HCT116 (cell line): ENCODE results near the gene MAPRE2.

Source experiments
- ATF3 ChIP-seq: IDR thresholded peaks from 2 replicates; pipeline ENCODE4 v1.6.1; 2012
- CEBPB ChIP-seq: IDR thresholded peaks from 2 replicates; pipeline ENCODE4 v1.6.1; 2012; ENCODE audit warnings: low read depth
- CTCF ChIP-seq, 3 experiments: fragments of 200-600 bp in 1 of 3; sonication (generic) in 1 of 3; IDR thresholded peaks in 2 of 3; conservative IDR thresholded peaks in 1 of 3; 2 replicates each; pipeline ENCODE4 v1.5.1; 2012 to 2017; ENCODE audit warnings: low read depth in 2 of 3, low read length in 2 of 3, antibody characterized with exemption in 1 of 3, borderline replicate concordance in 1 of 3, control low read depth in 1 of 3, mild to moderate bottlenecking in 1 of 3, mixed read lengths in 1 of 3, mixed run types in 1 of 3, moderate library complexity in 1 of 3; ENCODE audit not compliant: insufficient read depth in 1 of 3
- ELF1 ChIP-seq: IDR thresholded peaks from 2 replicates; pipeline ENCODE4 v1.6.1; 2012; ENCODE audit warnings: low read depth, borderline replicate concordance
- EZH2 ChIP-seq: fragments of 200-600 bp; sonication (generic); IDR thresholded peaks from 2 replicates; pipeline ENCODE4 v1.6.1; 2017; ENCODE audit warnings: antibody characterized with exemption, mixed run types
- EZH2phosphoT487 ChIP-seq: fragments of 200-600 bp; IDR thresholded peaks from 2 replicates; pipeline ENCODE4 v1.6.1; 2018; ENCODE audit warnings: antibody characterized with exemption, borderline replicate concordance
- JUND ChIP-seq: IDR thresholded peaks from 2 replicates; pipeline ENCODE4 v1.6.1; 2012
- MAX ChIP-seq: IDR thresholded peaks from 2 replicates; pipeline ENCODE4 v1.6.1; 2012
- POLR2A ChIP-seq: IDR thresholded peaks from 2 replicates; pipeline ENCODE4 v1.7.0; 2011; ENCODE audit warnings: borderline replicate concordance; ENCODE audit not compliant: insufficient read depth, insufficient read length; ENCODE audit errors: extremely low read depth
- POLR2AphosphoS5 ChIP-seq: IDR thresholded peaks from 2 replicates; pipeline ENCODE4 v1.6.1; 2011; ENCODE audit warnings: mild to moderate bottlenecking, low read depth, low read length, moderate library complexity
- RAD21 ChIP-seq: IDR thresholded peaks from 2 replicates; pipeline ENCODE4 v1.6.1; 2012; ENCODE audit warnings: low read depth, mild to moderate bottlenecking
- REST ChIP-seq: IDR thresholded peaks from 2 replicates; pipeline ENCODE4 v1.6.1; 2012; ENCODE audit warnings: low read depth
- SP1 ChIP-seq: IDR thresholded peaks from 2 replicates; pipeline ENCODE4 v1.6.1; 2012; ENCODE audit warnings: low read depth
- ZNF274 ChIP-seq: fragments of 200-500 bp; sonication (Bioruptor generic); IDR thresholded peaks from 2 replicates; pipeline ENCODE4 v1.6.1; 2014; ENCODE audit warnings: mild to moderate bottlenecking, low read depth, low read length, inconsistent platforms

GRCh38 chr18:35089891-35090550, 48.8 kb downstream of the MAPRE2 start:
- TF ChIP-seq CTCF (IDR thresholded peaks at IDR 0.05 in 2 of 3, conservative IDR thresholded peaks at IDR 0.05 in 1 of 3; ENCODE audit: borderline replicate concordance in 1 of 3, insufficient read depth in 1 of 3, low read depth in 2 of 3, low read length in 2 of 3) (no peak), JUND (no peak), REST (no peak), POLR2A (no peak), ZNF274 (no peak), CEBPB (no peak), MAX (no peak), POLR2AphosphoS5 (no peak), SP1 (no peak), RAD21 (no peak), EZH2 (no peak), EZH2phosphoT487 (no peak), ATF3 (no peak), ELF1 (no peak)
